ENCODE data around the gene GBA2. TPM values are rescaled to one million over a fixed set of nuclear protein-coding genes. Genes with fewer than 3 reads are reported as not detected.

The GBA2 gene
- total RNA-seq, 6 donors from 2014 or later, result 60.4 to 189 (median 77.0) TPM

- Histone ChIP-seq H3K36me3 (peaks cover 26 to 45% (median 40%) of the 10 kb centered on the region in 4 donors), H3K27ac (peak overlapping the region; percentile 94 to 99 (median 97)), H3K27me3 (no peaks in the 10 kb centered on the region), H3K4me3 (peak overlapping the region in 2 of 4 donors; percentile 63 to 85), H3K4me1 (peaks cover 46 to 56% (median 50%) of the 10 kb centered on the region in 4 donors), H3K9me3 (no peaks in the 10 kb centered on the region)
- TF ChIP-seq POLR2A (IDR thresholded peaks at IDR 0.05) (no peak), CTCF (IDR thresholded peaks at IDR 0.05) (no peak), EP300 (IDR thresholded peaks at IDR 0.05) (no peak), POLR2AphosphoS5 (IDR thresholded peaks at IDR 0.05) (no peak)
- 27 to 43% methylated on average over 3 of the region's 3 CpGs for WGBS, 2 donors
- ATAC-seq (ENCODE audit: low FRiP score in 2 of 2), result no peak
- DNase-seq, result peak in 1 of 2 donors; percentile 60
These were observed 22.1 kb downstream of the GBA2 start for GRCh38 chr9:35726931-35727330.

- no peak for DNase-seq
- Histone ChIP-seq H3K27me3 (no peaks in the 10 kb centered on the region), H3K4me3 (no peak overlapping the region), H3K4me1 (peaks cover 40 to 47% (median 42%) of the 10 kb centered on the region in 4 donors), H3K36me3 (peaks cover 41 to 60% (median 56%) of the 10 kb centered on the region in 4 donors), H3K9me3 (no peaks in the 10 kb centered on the region), H3K27ac (no peak overlapping the region)
- no peak for ATAC-seq (ENCODE audit: low FRiP score in 2 of 2)
- 95 to 96% methylated on average over 11 of the region's 11 CpGs for WGBS, 2 donors
- TF ChIP-seq EP300 (IDR thresholded peaks at IDR 0.05) (no peak), POLR2AphosphoS5 (IDR thresholded peaks at IDR 0.05) (no peak), POLR2A (IDR thresholded peaks at IDR 0.05) (no peak), CTCF (IDR thresholded peaks at IDR 0.05) (no peak)
These were observed 23.7 kb downstream of the GBA2 start for GRCh38 chr9:35725362-35725761.

GRCh38 chr9:35723908-35724307, 25.1 kb downstream of the GBA2 start:
- DNase-seq, result no peak
- ATAC-seq (ENCODE audit: low FRiP score in 2 of 2), result no peak
- Histone ChIP-seq H3K9me3 (no peaks in the 10 kb centered on the region), H3K36me3 (peaks cover 55 to 75% (median 70%) of the 10 kb centered on the region in 4 donors), H3K4me1 (peaks cover 27 to 33% (median 28%) of the 10 kb centered on the region in 4 donors), H3K27ac (no peak overlapping the region), H3K4me3 (no peak overlapping the region), H3K27me3 (no peaks in the 10 kb centered on the region)
- TF ChIP-seq CTCF (IDR thresholded peaks at IDR 0.05), result no peak
- WGBS, 2 donors, result 95 to 100% methylated on average over 6 to 8 of the region's 8 CpGs

GRCh38 chr9:35723426-35723825, 25.6 kb downstream of the GBA2 start:
- Histone ChIP-seq H3K4me1 (peaks cover 22 to 28% (median 23%) of the 10 kb centered on the region in 4 donors), H3K27me3 (no peaks in the 10 kb centered on the region), H3K9me3 (no peaks in the 10 kb centered on the region), H3K36me3 (peaks cover 60 to 80% (median 75%) of the 10 kb centered on the region in 4 donors), H3K27ac (no peak overlapping the region), H3K4me3 (no peak overlapping the region)
- TF ChIP-seq EP300 (IDR thresholded peaks at IDR 0.05), result no peak
- TF ChIP-seq CTCF (IDR thresholded peaks at IDR 0.05), result no peak
- ATAC-seq (ENCODE audit: low FRiP score in 2 of 2) (no peak), DNase-seq (no peak)
- 88 to 90% methylated on average over 2 of the region's 2 CpGs for WGBS, 2 donors

GRCh38 chr9:35719546-35719945, 29.5 kb downstream of the GBA2 start:
- H3K36me3 ChIP-seq, result peaks cover 95 to 100% (median 99%) of the 10 kb centered on the region in 4 donors
- ATAC-seq (ENCODE audit: low FRiP score in 2 of 2) (no peak), DNase-seq (no peak)
- H3K4me3 ChIP-seq, result no peak overlapping the region
- WGBS, 2 donors, result 100% methylated on average over 1 to 4 of the region's 4 CpGs
- no peaks in the 10 kb centered on the region for H3K4me1 ChIP-seq
- no peaks in the 10 kb centered on the region for H3K27me3 ChIP-seq
- H3K9me3 ChIP-seq, result no peaks in the 10 kb centered on the region
- no peak overlapping the region for H3K27ac ChIP-seq
- TF ChIP-seq EP300 (IDR thresholded peaks at IDR 0.05), result no peak
